ENCODE results near the gene KLHL21. TPM values are rescaled to one million over a fixed set of nuclear protein-coding genes. Genes with fewer than 3 reads are reported as not detected.
"Not testable (repeated sequence)": the region's sequence is repeated elsewhere in the genome, so short reads cannot be mapped to it uniquely, and the experiment has no call there.

The KLHL21 gene
- total RNA-seq, 1 donor: 51.8 TPM

DNA sequence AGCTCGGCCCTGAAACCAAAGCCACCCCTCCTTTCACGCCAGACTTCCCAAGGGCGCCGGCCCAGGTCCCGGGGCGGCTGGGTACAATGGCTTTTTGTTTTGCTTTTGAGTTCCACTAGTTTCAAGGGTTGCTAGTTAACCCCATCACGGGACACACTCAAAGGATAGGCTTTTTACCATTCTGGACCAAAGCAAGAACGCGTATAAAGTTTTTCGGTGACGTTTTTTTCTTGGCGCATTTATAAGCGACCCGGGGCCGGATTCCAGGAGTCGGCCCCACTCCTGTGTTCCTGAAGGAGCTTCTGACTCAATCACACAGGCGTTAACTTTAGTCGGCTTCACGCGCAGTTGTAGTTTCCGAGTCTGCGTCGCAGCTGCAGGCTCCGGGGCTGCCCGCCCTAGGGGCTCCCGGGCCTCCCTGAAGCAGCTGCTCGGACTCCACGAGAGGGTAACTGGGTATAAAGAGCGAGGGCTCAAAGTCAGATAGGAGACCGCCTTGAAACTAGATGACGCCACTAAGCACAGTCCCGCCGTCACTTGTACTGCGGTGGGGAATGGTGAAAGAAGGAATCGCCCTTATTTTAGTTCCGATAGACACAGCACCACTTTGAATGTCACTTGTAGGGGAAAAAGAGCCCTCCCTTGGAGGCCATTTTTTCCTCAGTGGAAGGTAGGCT is 707 bp upstream of the KLHL21 start:
- TF ChIP-seq, protein P1, sequence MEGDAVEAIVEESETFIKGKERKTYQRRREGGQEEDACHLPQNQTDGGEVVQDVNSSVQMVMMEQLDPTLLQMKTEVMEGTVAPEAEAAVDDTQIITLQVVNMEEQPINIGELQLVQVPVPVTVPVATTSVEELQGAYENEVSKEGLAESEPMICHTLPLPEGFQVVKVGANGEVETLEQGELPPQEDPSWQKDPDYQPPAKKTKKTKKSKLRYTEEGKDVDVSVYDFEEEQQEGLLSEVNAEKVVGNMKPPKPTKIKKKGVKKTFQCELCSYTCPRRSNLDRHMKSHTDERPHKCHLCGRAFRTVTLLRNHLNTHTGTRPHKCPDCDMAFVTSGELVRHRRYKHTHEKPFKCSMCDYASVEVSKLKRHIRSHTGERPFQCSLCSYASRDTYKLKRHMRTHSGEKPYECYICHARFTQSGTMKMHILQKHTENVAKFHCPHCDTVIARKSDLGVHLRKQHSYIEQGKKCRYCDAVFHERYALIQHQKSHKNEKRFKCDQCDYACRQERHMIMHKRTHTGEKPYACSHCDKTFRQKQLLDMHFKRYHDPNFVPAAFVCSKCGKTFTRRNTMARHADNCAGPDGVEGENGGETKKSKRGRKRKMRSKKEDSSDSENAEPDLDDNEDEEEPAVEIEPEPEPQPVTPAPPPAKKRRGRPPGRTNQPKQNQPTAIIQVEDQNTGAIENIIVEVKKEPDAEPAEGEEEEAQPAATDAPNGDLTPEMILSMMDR (IDR thresholded peaks at IDR 0.05; ENCODE audit: insufficient read depth, low read depth, low read length): no peak
- peak; percentile 86 for DNase-seq (ENCODE audit: low read depth)

DNA sequence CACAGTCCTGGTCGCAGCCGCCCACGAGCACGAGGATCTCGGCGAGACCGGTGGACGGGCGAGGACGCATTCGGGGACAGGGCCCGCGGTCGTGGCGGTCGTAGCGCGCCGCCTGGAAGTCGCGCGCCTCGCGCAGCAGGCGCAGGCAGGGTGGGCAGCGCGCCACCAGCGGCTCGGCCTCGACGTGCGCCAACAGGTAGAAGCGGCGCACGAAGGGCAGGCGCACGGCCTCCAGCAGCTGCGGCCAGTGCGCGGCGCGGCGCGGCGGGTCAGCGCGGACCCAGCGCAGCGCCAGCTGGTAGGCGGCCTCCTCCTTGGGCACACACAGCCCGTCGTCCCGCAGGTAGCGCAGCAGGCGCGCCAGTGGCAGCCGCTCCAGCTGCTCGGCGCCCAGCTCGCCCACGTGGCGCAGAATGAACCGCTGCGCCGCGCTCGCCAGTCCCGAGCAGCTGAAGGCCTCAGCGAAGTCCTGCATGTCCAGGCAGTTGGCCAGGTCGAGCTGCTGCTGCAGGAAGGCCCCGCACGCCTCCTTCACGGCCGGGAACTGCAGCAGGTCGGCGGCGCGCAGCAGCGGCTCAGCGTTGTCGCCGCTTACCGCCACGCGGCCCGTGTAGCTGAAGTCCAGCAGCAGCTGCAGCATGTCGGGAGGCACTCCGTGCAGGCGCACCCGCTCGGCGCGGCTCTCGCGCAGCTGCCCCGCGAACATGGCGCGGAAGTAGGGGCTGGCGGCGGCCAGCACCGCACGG is 573 bp downstream of the KLHL21 start:
- H3K4me3 ChIP-seq (ENCODE audit: low read depth, low read length): peak overlapping the region; percentile 93
- TF ChIP-seq, protein P1 (IDR thresholded peaks at IDR 0.05; ENCODE audit: insufficient read depth, low read depth, low read length): no peak
- peak; percentile 67 for DNase-seq (ENCODE audit: low read depth)

More for the DNA sequence above, 707 bp upstream of the KLHL21 start:
- H3K4me3 ChIP-seq (ENCODE audit: low read depth, low read length): peak overlapping the region; percentile 57

DNA sequence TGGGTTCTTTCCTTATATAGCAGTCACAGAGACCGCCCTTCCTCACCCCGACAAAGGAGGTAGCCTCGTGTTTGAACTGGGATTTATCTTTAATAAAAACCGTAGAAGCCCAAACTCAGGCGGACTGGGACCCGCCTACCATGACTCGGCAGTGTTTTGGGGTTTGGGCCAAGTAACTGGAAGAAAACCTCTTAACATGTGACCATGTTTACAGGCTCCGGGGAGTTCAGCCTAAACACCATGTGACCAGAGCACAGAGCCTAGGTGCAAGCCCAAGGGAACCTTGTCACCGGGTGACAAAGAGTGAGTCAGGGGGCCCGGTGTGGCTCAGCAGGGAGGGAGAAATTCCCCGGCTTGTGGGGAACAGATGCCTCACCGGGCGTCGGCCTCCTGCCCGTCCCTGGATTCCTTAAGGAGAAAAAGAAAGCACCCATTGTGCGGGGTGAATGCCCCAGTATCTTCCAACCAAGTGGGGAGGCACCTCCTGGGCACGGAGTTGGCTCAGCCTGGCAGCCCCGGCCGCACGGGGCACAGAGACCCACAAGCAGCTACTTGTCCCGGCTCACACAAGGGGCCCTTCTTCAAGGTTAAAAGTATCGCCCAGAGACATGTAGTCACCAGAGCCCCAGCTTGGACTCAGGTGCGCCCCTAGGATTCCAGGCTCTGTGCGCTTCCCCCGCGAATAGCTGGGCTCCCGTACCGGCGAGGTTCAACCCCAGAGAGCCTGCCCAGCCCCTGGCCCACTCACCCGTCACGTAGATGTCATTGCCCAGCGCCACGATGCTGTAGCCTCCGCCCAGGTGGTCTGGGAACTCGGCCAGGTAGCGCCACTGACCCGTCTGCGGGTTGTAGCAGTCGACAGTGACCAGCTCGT is 1.4 kb downstream of the KLHL21 start:
- TF ChIP-seq, protein P1 (IDR thresholded peaks at IDR 0.05; ENCODE audit: insufficient read depth, low read depth, low read length): no peak
- DNase-seq (ENCODE audit: low read depth): peak; percentile 96
- H3K4me3 ChIP-seq (ENCODE audit: low read depth, low read length): peak overlapping the region; percentile 93

DNA sequence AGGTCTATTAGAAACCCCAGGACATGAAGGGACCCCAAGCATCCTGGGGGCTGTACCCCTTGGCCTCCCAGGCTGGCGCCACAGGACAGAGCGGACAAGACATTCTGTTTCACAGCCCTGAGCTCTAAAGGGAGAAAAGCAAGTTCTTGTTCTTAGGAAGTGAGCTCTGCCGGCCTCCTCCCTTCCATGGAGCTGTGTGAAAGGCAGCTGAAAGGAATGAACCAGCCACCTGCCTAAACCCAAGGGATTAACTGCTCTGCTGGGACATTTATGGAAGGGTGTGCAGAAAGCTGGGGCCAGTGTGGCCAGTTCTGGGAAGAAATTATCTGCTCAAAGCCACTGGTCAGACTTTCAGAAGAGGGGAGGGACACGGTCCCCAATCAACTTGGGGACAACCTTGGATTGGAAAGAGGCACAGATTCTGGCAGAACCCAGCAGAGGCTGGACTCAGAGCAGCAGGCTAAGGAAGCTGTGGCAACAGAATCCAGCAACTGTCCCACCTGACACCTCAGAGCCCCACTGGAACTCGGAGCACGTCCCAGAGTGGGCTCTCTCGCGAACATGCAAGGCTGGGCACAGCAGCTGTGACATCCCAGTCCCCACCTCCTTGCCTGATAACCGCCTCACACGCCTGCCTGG is 2.1 kb downstream of the KLHL21 start:
- H3K4me3 ChIP-seq (ENCODE audit: low read depth, low read length): peak overlapping the region; percentile 93
- TF ChIP-seq, protein P1 (IDR thresholded peaks at IDR 0.05; ENCODE audit: insufficient read depth, low read depth, low read length): no peak
- peak; percentile 68 for DNase-seq (ENCODE audit: low read depth)

DNA sequence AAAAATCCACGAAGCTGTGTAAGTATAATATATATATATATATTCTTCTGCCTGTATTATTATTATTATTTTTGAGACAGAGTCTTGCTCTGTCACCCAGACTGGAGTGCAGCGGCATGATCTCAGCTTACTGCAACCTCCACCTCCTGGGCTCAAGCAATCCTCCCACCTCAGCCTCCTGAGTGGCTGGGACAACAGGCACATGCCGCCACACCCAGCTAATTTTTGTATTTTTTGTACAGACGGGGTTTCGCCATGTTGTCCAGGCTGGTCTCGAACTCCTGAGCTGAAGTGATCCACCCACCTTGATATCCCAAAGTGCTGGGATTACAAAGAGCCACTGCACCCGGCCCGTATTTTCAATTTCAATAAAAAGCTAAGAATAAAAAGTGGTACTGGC is 2.7 kb downstream of the KLHL21 start:
- peak overlapping the region; percentile 93 for H3K4me3 ChIP-seq (ENCODE audit: low read depth, low read length)
- DNase-seq (ENCODE audit: low read depth): not testable (repeated sequence)

DNA sequence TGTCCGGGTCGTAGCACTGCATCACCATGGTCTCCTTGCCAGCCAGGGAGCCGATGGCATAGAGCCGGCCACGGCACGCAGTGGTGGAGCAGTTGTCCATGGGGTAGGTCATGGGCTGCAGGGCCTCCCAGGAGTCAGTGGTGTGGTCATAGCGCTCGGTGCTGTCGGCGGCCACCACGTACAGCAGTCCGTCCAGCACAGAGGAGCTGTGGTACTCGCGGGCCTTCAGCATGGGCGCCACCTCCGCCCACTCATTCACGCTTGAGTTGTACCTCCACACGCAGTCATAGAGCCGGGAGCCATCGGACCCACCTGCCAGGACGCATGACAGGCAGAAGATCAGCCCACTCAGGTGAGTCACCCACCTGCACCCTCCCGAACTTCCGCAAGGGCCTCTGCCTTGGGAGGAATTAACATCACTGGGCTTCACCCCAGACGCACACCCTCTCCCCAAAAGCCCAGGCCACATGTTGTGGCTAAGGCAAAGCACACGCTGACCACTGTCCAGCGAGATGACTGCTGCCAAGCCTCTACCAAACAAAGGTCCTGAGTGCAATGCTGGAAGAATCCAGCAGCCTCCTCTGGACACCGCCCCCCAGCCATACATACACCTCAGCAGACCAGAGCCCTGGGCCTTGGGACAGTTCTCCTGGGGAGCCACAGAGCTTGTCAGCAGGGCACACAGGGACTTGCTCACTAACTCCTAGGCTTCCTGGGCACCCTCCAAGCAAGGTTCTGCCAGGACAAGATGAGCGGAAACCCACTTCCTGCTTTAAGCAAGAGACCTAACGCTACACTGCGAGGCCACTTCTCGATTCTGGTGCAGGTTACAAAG is 3.3 kb downstream of the KLHL21 start:
- H3K4me3 ChIP-seq (ENCODE audit: low read depth, low read length): peak overlapping the region; percentile 93
- TF ChIP-seq, protein P1 (IDR thresholded peaks at IDR 0.05; ENCODE audit: insufficient read depth, low read depth, low read length): no peak
- DNase-seq (ENCODE audit: low read depth): no peak

Data from fibroblast of villous mesenchyme (primary cell).